Naive thymus-derived CD8-positive, alpha-beta T cell (primary cell): ENCODE results near the gene MAP4K4. TPM values are rescaled to one million over a fixed set of nuclear protein-coding genes. Genes with fewer than 3 reads are reported as not detected.

Source experiments
- ATAC-seq, 2 donors: fragments of 150-1000 bp; cut with Tn5 transposase in 1 of 2; sonication (Bioruptor Pico), chemical (Tn5 transposase) in 1 of 2; 1 replicate in 1 of 2; 2 replicates in 1 of 2; pipeline ENCODE4 v1.10.0; 2021; ENCODE audit warnings: mild to moderate bottlenecking in 2 of 2, moderate library complexity in 2 of 2
- POLR2A ChIA-PET: fragments of 350-600 bp; sonication (Branson Sonifier 250); formaldehyde crosslinking; loops from one replicate; lab custom pipeline; 2021; ENCODE audit warnings: antibody characterized with exemption; lab: Charles Lee
- DNase-seq, 10 donors: peaks; one replicate each; pipeline versions ENCODE4 v3.0.0 to v3.0.0-alpha.2; 2020 to 2022
- H3K27ac Mint-ChIP-seq, 10 donors: one replicate each; pipeline ENCODE4 v1.8.0; 2020 to 2022; ENCODE audit warnings: mild to moderate bottlenecking in 10 of 10, mixed read lengths in 10 of 10, moderate library complexity in 4 of 10, inconsistent platforms in 1 of 10
- H3K27me3 Mint-ChIP-seq, 5 donors: one replicate each; pipeline ENCODE4 v1.8.0; 2021 to 2022; ENCODE audit warnings: mixed read lengths in 5 of 5
- H3K36me3 Mint-ChIP-seq, 3 donors: one replicate each; pipeline ENCODE4 v1.8.0; 2020 to 2022; ENCODE audit warnings: mixed read lengths in 3 of 3, mild to moderate bottlenecking in 2 of 3, inconsistent platforms in 1 of 3
- H3K4me1 Mint-ChIP-seq, 4 donors: one replicate each; pipeline ENCODE4 v1.8.0; 2021 to 2022; ENCODE audit warnings: mixed read lengths in 4 of 4
- H3K4me3 Mint-ChIP-seq, 10 donors: one replicate each; pipeline ENCODE4 v1.8.0; 2020 to 2022; ENCODE audit warnings: mild to moderate bottlenecking in 10 of 10, mixed read lengths in 10 of 10, moderate library complexity in 6 of 10, inconsistent platforms in 1 of 10
- H3K9me3 Mint-ChIP-seq, 9 donors: one replicate each; pipeline ENCODE4 v1.8.0; 2020 to 2022; ENCODE audit warnings: mixed read lengths in 9 of 9, mild to moderate bottlenecking in 3 of 9, inconsistent platforms in 1 of 9, moderate library complexity in 1 of 9
- polyA plus RNA-seq, 3 donors: library from polyadenylated mRNA; unstranded; fragments of 300-500 nt; fragmentation: Illumina TruSeq; gene quantifications; one replicate each; pipeline ENCODE4 v1.2.3, GENCODE V29; 2021
- total RNA-seq, 8 experiments: library from RNA in 2 of 8; stranded (reverse) in 2 of 8; gene quantifications; one replicate each; pipeline ENCODE4 v1.2.3 and lab custom pipeline; 2021 to 2026

The MAP4K4 gene
- 100 to 1,000 TPM; 116 to 122 TPM for total RNA-seq
- polyA plus RNA-seq: 10 to 100 TPM in 2 of 3 donors, 1 to 10 TPM in 1; 9.5 to 26.6 (median 13.0) TPM
- total RNA-seq (lab: John Stamatoyannopoulos, UW): 113 to 329 (median 184) reads per million in 6 experiments

DNA sequence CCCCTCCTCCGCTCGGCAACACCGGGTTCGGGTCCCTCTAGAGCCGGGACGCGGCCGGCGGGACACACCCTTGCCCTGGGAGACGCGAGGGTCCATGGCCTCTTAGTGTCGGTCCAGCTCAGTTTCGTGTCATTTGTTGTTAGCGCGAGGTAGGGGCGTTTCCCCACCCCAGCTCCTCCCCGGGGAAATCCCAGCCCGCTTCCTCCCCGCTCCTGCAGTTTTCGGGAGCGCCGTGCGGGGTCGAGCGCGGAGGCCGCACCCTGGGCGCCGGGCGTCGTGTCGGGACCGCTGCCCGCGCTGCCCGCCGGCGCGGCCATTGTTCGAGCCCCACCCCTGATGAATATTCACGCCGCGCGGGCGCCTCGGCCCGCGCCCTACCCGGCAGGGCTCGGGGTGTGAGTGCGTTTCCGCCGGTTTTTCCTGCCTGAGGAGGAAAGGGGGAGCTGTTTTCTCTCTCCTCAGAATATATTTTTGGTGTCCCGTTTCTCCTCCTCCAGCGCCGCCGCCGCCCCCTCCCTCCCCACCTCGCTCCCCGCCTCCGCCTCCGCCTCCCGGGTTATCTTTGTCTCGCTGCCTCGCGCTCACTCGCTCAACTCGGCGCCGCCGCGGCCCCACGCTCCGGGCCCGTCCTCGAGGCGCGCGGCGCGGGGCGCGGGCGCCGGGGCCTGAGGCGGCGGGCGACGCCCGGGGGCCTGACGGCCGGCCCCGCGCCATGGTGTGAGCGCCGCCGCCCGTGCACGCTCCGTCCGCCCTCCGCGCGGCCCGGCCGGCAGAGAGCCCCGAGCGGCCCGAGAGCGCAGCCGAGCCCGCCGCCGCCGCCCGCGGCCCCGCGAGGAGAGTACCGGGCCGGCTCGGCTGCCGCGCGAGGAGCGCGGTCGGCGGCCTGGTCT is at the start of gene MAP4K4:
TSS of gene MAP4K4 (plus strand) at position 584 of the 890 bp plus-strand sequence. CDS start 374 bp downstream, outside the sequence.
- Mint-ChIP-seq H3K4me3 (peak within 1 kb of the TSS in 9 of 10 donors; percentile 85 to 98 (median 95)), H3K27ac (peak within 1 kb of the TSS; percentile 93 to 97 (median 96)), H3K36me3 (peaks cover 0 to 7% (median 7%) of the 10 kb centered on the region in 3 donors), H3K27me3 (no peaks in the 10 kb centered on the region), H3K4me1 (peaks cover 19 to 42% (median 28%) of the 10 kb centered on the region in 4 donors), H3K9me3 (peaks cover 0 to 10% (median 0%) of the 10 kb centered on the region in 9 donors)
- peak; percentile 63 for ATAC-seq
- POLR2A ChIA-PET: interaction anchor here (0.7 to 5.6 kb wide), 13 partner anchors 8 to 446 kb away, joined by 3 to 67 read pairs (median 4); partner anchors contain the start of gene RFX8
- peak; percentile 57 to 87 (median 66) for DNase-seq

DNA sequence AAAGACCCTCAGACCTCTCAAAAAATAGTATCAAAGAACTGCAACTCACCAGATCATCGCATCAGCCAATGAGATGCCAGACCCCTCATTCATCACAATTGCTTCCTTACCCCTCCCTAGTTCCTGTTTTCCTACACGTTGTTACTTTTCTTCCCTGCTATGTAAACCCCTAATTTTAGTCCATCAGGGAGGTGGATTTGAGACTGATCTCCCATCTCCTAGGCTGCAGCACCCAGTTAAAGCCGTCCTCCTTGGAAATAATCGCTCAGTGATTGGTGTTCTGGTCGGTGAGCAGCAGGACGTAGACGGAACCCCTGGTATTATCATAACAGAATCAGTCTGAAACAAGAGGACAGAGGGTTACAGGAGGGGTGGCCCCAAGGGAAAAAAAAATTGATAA is 44.0 kb upstream of the MAP4K4 start:
- Mint-ChIP-seq H3K36me3 (no peaks in the 10 kb centered on the region), H3K9me3 (peaks cover 0 to 10% (median 0%) of the 10 kb centered on the region in 9 donors), H3K27ac (peak overlapping the region in 2 of 10 donors; percentile 0 to 32), H3K27me3 (no peaks in the 10 kb centered on the region), H3K4me3 (no peak overlapping the region), H3K4me1 (peaks cover 7 to 21% (median 14%) of the 10 kb centered on the region in 4 donors)
- no peak for DNase-seq
- POLR2A ChIA-PET: no interaction called here
- no peak for ATAC-seq

DNA sequence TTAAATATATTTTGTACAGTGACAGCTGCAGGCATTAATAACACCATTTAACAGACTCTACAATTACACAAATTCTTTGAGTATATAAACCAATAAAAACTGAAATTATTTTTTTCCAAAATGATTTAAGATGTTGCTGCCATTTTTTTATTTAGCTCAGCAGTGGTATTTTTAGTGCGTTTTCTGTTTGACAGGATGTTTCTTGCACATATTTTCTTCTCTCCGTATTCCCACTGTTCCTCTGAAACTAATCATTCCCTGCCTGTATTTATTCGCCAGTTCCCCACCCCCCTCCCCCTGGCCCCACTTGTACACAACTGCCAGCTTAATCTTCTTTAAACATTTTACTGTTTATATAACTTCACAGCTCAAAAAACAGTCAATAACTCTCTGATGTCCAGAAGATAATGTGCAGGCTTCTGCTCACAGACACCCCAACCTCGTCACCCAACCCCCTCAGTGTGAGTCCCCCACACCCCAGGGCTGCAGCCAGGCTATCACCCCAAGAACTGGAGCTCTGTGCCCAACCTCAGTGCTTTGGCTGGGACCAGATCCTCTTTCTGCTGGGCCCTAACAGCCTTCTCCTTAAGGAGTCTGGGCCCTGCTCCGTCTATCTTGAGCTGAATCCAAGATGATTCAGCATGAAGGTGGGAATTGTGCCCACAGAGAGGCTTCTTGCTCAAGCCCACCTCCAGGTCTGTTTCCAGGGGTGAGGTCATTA is 41.6 kb upstream of the MAP4K4 start:
- H3K4me1 Mint-ChIP-seq: peaks cover 7 to 16% (median 12%) of the 10 kb centered on the region in 4 donors
- POLR2A ChIA-PET: no interaction called here
- H3K9me3 Mint-ChIP-seq: peaks cover 0 to 10% (median 0%) of the 10 kb centered on the region in 9 donors
- DNase-seq (no peak), ATAC-seq (no peak)
- H3K27ac Mint-ChIP-seq: peak overlapping the region in 1 of 10 donors; percentile 37
- no peaks in the 10 kb centered on the region for H3K27me3 Mint-ChIP-seq
- H3K4me3 Mint-ChIP-seq: no peak overlapping the region
- no peaks in the 10 kb centered on the region for H3K36me3 Mint-ChIP-seq

DNA sequence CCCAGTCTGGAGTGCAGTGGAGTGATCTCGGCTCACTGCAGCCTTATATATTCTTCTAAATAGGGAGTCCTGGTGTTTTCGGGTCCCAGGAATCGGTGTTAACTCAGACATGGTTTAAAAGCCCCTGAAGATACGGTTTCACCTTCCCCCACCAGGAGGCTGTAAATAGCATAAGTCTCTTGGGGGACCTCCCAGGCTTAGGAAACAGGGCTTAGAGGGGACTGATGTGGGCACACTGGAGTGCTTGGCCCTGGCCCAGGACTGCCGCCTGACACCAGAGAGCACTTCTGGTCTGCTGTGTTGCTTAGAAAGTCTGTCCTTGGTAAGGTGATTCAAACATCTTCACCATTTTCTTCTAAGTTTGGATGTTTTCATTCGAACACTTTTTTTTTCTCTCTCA is 39.7 kb upstream of the MAP4K4 start:
- DNase-seq (no peak), ATAC-seq (no peak)
- Mint-ChIP-seq H3K4me1 (peaks cover 0 to 3% (median 0%) of the 10 kb centered on the region in 4 donors), H3K27me3 (no peaks in the 10 kb centered on the region), H3K4me3 (no peak overlapping the region), H3K9me3 (peaks cover 0 to 10% (median 0%) of the 10 kb centered on the region in 9 donors), H3K36me3 (no peaks in the 10 kb centered on the region), H3K27ac (peak overlapping the region in 1 of 10 donors; percentile 8)
- POLR2A ChIA-PET: no interaction called here

DNA sequence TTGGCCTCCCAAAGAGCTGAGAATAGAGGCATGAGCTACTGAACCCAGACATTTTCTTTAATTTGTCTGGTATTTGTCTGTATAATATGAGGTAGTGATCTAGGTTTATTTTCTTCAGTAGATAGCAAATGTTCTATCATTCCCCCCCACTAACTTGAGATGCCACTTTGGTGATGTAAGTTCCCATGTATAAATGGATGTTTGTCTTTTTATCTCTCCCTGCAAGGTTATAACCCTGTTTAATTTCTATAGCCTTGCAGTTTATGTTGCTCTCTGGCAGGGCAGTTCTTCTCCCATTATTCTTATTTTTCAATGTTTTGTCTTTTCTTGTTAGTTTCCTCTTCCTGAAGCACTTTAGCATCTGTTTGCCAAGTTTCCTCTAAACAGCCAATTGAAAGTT is 39.1 kb upstream of the MAP4K4 start:
- POLR2A ChIA-PET: no interaction called here
- no peaks in the 10 kb centered on the region for H3K27me3 Mint-ChIP-seq
- no peak overlapping the region for H3K4me3 Mint-ChIP-seq
- DNase-seq (no peak), ATAC-seq (no peak)
- H3K36me3 Mint-ChIP-seq: no peaks in the 10 kb centered on the region
- H3K9me3 Mint-ChIP-seq: peaks cover 0 to 5% (median 0%) of the 10 kb centered on the region in 9 donors
- H3K27ac Mint-ChIP-seq: no peak overlapping the region
- peaks cover 0 to 2% (median 0%) of the 10 kb centered on the region in 4 donors for H3K4me1 Mint-ChIP-seq

DNA sequence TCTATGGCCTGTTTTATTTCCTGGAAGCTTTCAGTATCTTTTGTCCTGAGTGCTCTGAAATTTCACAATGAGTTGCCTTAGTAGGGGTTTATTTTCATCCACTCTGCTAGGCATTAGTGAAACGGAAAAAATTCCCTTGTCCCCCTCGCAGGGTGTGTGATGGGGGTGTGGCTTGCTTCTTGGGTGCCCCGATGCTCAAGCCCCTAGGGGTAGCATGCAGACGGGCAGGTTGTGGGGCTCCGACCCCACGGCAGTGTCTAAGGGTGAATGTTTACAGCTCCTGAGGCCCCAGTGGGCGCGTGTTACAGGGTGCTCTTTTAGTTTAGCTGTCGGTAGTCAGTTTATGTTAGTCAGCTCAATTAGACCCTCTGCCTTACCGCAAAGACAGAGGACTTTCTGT is 32.2 kb upstream of the MAP4K4 start:
- Mint-ChIP-seq H3K9me3 (peaks cover 0 to 2% (median 0%) of the 10 kb centered on the region in 9 donors), H3K27me3 (no peaks in the 10 kb centered on the region), H3K4me3 (no peak overlapping the region), H3K36me3 (peaks cover 0 to under 1% (median 0%) of the 10 kb centered on the region in 3 donors), H3K27ac (peak overlapping the region in 2 of 10 donors; percentile 27 to 78), H3K4me1 (no peaks in the 10 kb centered on the region)
- POLR2A ChIA-PET: no interaction called here
- ATAC-seq: no peak
- DNase-seq: no peak

DNA sequence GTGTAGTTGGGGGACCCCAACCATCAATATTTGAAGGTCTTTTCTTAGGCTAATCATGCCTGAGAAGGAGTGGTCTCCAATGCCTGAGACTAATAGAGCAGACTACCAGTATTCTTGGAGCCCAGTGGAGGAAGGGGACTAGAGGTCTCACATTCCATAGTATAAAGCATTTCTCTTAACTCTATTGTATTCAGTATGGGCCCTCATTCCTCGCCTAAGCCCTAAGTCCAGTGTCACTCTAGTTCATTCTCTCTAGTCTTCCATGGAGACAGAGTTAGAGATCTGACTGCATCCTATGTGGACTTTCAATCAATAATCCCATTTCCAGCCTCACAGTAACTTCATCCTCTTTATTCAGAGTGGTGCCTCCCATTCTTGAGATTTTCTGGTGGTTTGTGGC is 29.7 kb upstream of the MAP4K4 start:
- Mint-ChIP-seq H3K27ac (no peak overlapping the region), H3K4me3 (no peak overlapping the region), H3K4me1 (peaks cover 0 to 3% (median 0%) of the 10 kb centered on the region in 4 donors), H3K9me3 (peaks cover 0 to 18% (median 10%) of the 10 kb centered on the region in 9 donors), H3K27me3 (no peaks in the 10 kb centered on the region), H3K36me3 (peaks cover 0 to 13% (median 7%) of the 10 kb centered on the region in 3 donors)
- ATAC-seq (no peak), DNase-seq (no peak)
- POLR2A ChIA-PET: no interaction called here

DNA sequence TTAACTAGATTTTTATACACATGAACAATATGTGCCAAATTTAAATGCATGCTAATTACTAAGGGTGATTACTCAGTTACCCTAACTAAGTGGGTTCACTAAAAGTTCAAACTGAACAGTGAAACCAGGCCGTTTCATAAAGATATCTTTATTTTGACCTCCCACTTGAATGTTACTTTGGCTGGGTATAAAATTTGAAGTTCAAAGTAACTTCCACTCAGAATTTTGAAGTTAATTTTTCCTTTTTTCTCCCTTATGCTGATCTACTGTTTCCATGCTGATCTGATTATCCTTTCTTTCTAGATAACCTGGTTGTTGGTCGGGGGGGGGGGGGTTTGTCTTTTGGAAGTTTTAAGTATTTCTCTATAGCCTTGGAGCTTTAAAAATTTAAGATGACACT is 25.5 kb upstream of the MAP4K4 start:
- DNase-seq (no peak), ATAC-seq (no peak)
- peaks cover 0 to 13% (median 9%) of the 10 kb centered on the region in 3 donors for H3K36me3 Mint-ChIP-seq
- H3K27me3 Mint-ChIP-seq: no peaks in the 10 kb centered on the region
- peaks cover 0 to 18% (median 10%) of the 10 kb centered on the region in 9 donors for H3K9me3 Mint-ChIP-seq
- H3K27ac Mint-ChIP-seq: no peak overlapping the region
- POLR2A ChIA-PET: no interaction called here
- peaks cover 0 to 3% (median 0%) of the 10 kb centered on the region in 4 donors for H3K4me1 Mint-ChIP-seq
- no peak overlapping the region for H3K4me3 Mint-ChIP-seq

DNA sequence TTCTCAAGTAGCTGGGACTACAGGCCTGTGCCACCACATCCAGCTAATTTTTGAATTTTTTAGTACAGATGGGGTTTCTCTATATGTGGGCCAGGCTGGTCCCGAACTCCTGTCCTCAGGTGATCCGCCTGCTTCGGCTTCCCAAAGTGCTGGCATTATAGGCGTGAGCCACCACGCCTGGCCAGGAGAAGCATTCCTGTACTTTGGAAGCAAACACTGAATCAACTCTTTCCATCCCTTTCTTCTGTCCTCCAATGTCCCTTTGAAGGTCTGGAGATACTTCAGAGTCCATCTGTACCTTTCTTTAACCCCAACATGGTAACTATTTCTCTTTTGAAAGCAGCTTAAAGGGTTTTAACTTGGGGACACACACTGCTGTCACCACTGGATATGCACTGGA is 23.6 kb upstream of the MAP4K4 start:
- H3K36me3 Mint-ChIP-seq: peaks cover 0 to 13% (median 9%) of the 10 kb centered on the region in 3 donors
- POLR2A ChIA-PET: interaction anchor here (0.5 kb wide), 1 partner anchor 72 kb away, joined by 3 read pairs; no protein-coding TSS in a partner anchor

DNA sequence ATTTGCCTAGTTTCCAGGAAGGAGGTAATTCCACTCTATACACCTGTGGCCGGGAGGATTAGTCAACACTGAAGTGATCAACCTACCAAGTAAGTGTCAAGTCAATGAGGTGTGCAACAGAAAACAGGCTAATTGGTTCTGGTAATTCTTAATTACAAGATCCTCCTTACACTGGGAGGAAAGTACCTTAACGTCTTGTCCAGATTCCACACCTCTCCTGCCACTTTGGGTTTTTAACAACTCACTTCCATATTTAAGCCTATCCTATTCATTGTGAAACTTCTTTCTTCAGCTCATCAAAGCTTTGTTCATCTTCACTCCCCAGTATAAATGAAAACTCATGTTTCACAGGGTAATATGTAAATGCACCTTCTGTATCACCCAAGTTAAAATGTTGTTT is 22.0 kb upstream of the MAP4K4 start:
- Mint-ChIP-seq H3K9me3 (peaks cover 0 to 16% (median 10%) of the 10 kb centered on the region in 9 donors), H3K4me3 (no peak overlapping the region), H3K4me1 (peaks cover 0 to 11% (median 0%) of the 10 kb centered on the region in 4 donors), H3K27ac (no peak overlapping the region), H3K36me3 (peaks cover 0 to 10% (median 9%) of the 10 kb centered on the region in 3 donors), H3K27me3 (no peaks in the 10 kb centered on the region)
- no peak for ATAC-seq
- POLR2A ChIA-PET: no interaction called here
- DNase-seq: no peak

More for the DNA sequence above, 23.6 kb upstream of the MAP4K4 start:
- Mint-ChIP-seq H3K27ac (no peak overlapping the region), H3K4me1 (peaks cover 0 to 11% (median 0%) of the 10 kb centered on the region in 4 donors), H3K27me3 (no peaks in the 10 kb centered on the region), H3K9me3 (peaks cover 0 to 18% (median 10%) of the 10 kb centered on the region in 9 donors), H3K4me3 (no peak overlapping the region)
- ATAC-seq: no peak
- DNase-seq: no peak

DNA sequence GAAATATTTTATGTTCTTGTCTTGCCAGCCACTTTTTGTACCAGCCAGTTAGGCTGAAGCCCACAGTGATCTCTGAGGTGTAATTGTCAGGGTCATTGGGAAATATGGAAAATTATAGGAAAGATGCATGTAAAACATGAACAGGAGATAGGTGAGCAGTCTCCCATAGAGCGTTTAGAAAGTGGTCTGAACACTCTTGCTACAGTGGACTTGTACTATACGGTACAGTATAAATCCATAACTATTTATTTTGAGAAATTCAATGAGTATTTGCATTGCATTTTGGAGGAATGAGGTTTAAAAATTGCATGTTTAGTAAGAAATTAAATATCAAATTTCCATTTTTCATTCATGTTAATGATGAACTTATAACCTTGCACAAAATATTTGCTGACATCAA is 20.8 kb upstream of the MAP4K4 start:
- ATAC-seq (no peak), DNase-seq (no peak)
- Mint-ChIP-seq H3K4me1 (peaks cover 0 to 9% (median 0%) of the 10 kb centered on the region in 4 donors), H3K27ac (no peak overlapping the region), H3K36me3 (peaks cover 0 to 8% (median 7%) of the 10 kb centered on the region in 3 donors), H3K9me3 (peaks cover 0 to 15% (median 8%) of the 10 kb centered on the region in 9 donors), H3K27me3 (no peaks in the 10 kb centered on the region), H3K4me3 (no peak overlapping the region)
- POLR2A ChIA-PET: no interaction called here

DNA sequence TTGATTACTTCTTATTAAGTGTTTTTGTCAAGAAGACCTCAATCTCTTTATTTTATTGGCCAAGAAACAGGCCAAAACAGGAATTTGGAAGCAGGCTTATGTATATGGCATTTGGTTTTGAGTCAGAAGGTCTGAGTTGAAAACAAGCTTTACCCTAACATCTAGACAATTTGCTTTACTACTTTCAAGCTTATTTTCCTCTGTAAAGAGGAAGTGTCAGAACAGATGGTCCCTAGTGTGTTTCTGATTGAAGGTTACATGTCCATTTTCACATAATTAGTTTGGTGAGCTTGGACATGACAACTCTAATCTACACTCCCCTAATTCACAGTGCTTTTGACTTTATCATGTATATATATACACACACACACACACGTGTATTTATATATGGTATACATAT is 19.8 kb upstream of the MAP4K4 start:
- Mint-ChIP-seq H3K4me1 (peaks cover 0 to 7% (median 0%) of the 10 kb centered on the region in 4 donors), H3K36me3 (peaks cover 0 to 2% (median 0%) of the 10 kb centered on the region in 3 donors), H3K9me3 (peaks cover 0 to 6% (median 0%) of the 10 kb centered on the region in 9 donors), H3K4me3 (no peak overlapping the region), H3K27ac (no peak overlapping the region), H3K27me3 (no peaks in the 10 kb centered on the region)
- ATAC-seq: no peak
- POLR2A ChIA-PET: no interaction called here
- no peak for DNase-seq
